GM12878 (cell line): ENCODE results near the gene POU5F2. TPM values are rescaled to one million over a fixed set of nuclear protein-coding genes. Genes with fewer than 3 reads are reported as not detected.

Source experiments
- ATAC-seq: fragments of 200-7000 bp; cut with Tn5 transposase; 3 replicates; pipeline ENCODE4 v1.9.1; 2020; ENCODE audit warnings: mild to moderate bottlenecking, moderate library complexity
- BruUV-seq: library from RNA; stranded (reverse); fragments of 400-500 nt; replicated peaks from 2 replicates; lab custom pipeline; 2021; lab: Mats Ljungman, UMichigan
- CTCF ChIA-PET: fragments of 300-600 bp; sonication (Branson Sonifier 250); formaldehyde crosslinking; extraction: SDS; loops from one replicate; lab custom pipeline; 2021; ENCODE audit warnings: inconsistent platforms; lab: Yijun Ruan, JAX
- POLR2A ChIA-PET: fragments of 350-600 bp; formaldehyde crosslinking; extraction: SDS; loops from one replicate; lab custom pipeline; 2021; ENCODE audit warnings: inconsistent platforms; lab: Charles Lee
- RAD21 ChIA-PET: fragments of 300-600 bp; sonication (Branson Sonifier 250); formaldehyde crosslinking; loops from one replicate; lab custom pipeline; 2023; ENCODE audit warnings: antibody characterized with exemption; ENCODE audit not compliant: unreplicated experiment; lab: Charles Lee
- SMC1A ChIA-PET: fragments of 300-600 bp; sonication (Branson Sonifier 250); formaldehyde crosslinking; loops from one replicate; lab custom pipeline; 2023; ENCODE audit not compliant: unreplicated experiment, uncharacterized antibody; lab: Charles Lee
- DNase-seq: peaks from one replicate; pipeline ENCODE4 v3.0.0-alpha.2; 2011; ENCODE audit warnings: low read depth, low spot score
- FAIRE-seq: peaks from 3 replicates; lab custom pipeline; 2011; peaks lifted over from hg19 to GRCh38; lab: Jason Lieb, UNC
- H2AFZ ChIP-seq: 2 replicates; pipeline ENCODE4 v1.6.0; 2011; ENCODE audit warnings: low read depth, low read length, control low read depth; ENCODE audit not compliant: control insufficient read depth
- H3K27ac ChIP-seq: 2 replicates; pipeline ENCODE4 v1.5.1; 2011; ENCODE audit warnings: control low read depth; ENCODE audit not compliant: control insufficient read depth, insufficient read depth
- H3K27me3 ChIP-seq, 2 experiments: replicated peaks in 1 of 2; 2 replicates each; pipeline versions ENCODE4 v1.6.0 to v1.6.1; 2011; ENCODE audit warnings: low read length in 1 of 2; ENCODE audit not compliant: control insufficient read depth in 2 of 2, insufficient read depth in 2 of 2
- H3K36me3 ChIP-seq, 2 experiments: 2 replicates each; pipeline ENCODE4 v1.5.1; 2011; ENCODE audit warnings: low read length in 1 of 2; ENCODE audit not compliant: control insufficient read depth in 2 of 2, insufficient read depth in 2 of 2
- H3K4me1 ChIP-seq: 2 replicates; pipeline ENCODE4 v1.6.1; 2011; ENCODE audit warnings: mild to moderate bottlenecking, low read length, moderate library complexity, mixed read lengths; ENCODE audit not compliant: control insufficient read depth, insufficient read depth
- H3K4me2 ChIP-seq: 2 replicates; pipeline ENCODE4 v1.6.0; 2011; ENCODE audit warnings: control low read depth; ENCODE audit not compliant: control insufficient read depth, insufficient read depth
- H3K4me3 ChIP-seq: fragments of 200-600 bp; sonication (generic); 2 replicates; pipeline ENCODE4 v1.5.1; 2016
- H3K79me2 ChIP-seq: 2 replicates; pipeline ENCODE4 v1.6.0; 2011; ENCODE audit warnings: low read length; ENCODE audit not compliant: control insufficient read depth, insufficient read depth
- H3K9ac ChIP-seq: 2 replicates; pipeline ENCODE4 v1.8.0; 2011; ENCODE audit warnings: low read length, control low read depth, mixed read lengths; ENCODE audit not compliant: control insufficient read depth, insufficient read depth
- H3K9me3 ChIP-seq: replicated peaks from 3 replicates; pipeline ENCODE4 v1.5.1; 2011; ENCODE audit warnings: mild to moderate bottlenecking, low read length; ENCODE audit not compliant: control insufficient read depth, insufficient read depth
- H4K20me1 ChIP-seq: 2 replicates; pipeline ENCODE4 v1.6.0; 2011; ENCODE audit not compliant: control insufficient read depth, insufficient read depth
- BHLHE40 ChIP-seq, 2 experiments: fragments of 450-650 bp in 1 of 2; IDR thresholded peaks; 2 replicates each; pipeline ENCODE4 v1.6.1; 2011 to 2017; ENCODE audit warnings: low read depth in 2 of 2, borderline replicate concordance in 1 of 2, improper control_type of control experiment in 1 of 2, low read length in 1 of 2, mild to moderate bottlenecking in 1 of 2
- BMI1 ChIP-seq: fragments of 450-650 bp; IDR thresholded peaks from 2 replicates; pipeline ENCODE4 v1.6.1; 2016; ENCODE audit warnings: mild to moderate bottlenecking, moderate library complexity, borderline replicate concordance
- CBX5 ChIP-seq: sonication (generic); IDR thresholded peaks from 2 replicates; pipeline ENCODE4 v1.6.1; 2016; ENCODE audit warnings: low read depth, moderate library complexity, mild to moderate bottlenecking, inconsistent platforms
- MEF2A ChIP-seq: IDR thresholded peaks from 2 replicates; pipeline ENCODE4 v1.6.1; 2011; ENCODE audit warnings: low read depth, mild to moderate bottlenecking, low read length, moderate library complexity; ENCODE audit not compliant: insufficient read depth
- MTA2 ChIP-seq: fragments of 450-650 bp; IDR thresholded peaks from 2 replicates; pipeline ENCODE4 v1.6.1; 2016; ENCODE audit warnings: low read depth, mild to moderate bottlenecking, moderate library complexity
- PAX5 ChIP-seq: IDR thresholded peaks from 2 replicates; pipeline ENCODE4 v1.6.1; 2011; ENCODE audit warnings: low read depth, low read length, borderline replicate concordance
- POLR2A ChIP-seq: IDR thresholded peaks from 2 replicates; pipeline ENCODE4 v1.6.1; 2011; ENCODE audit warnings: low read depth, mild to moderate bottlenecking, low read length
- ZBED1 ChIP-seq: IDR thresholded peaks from 2 replicates; pipeline ENCODE4 v1.6.1; 2016; ENCODE audit warnings: borderline replicate concordance
- WGBS: methylation state at CpG from one replicate; pipeline ENCODE4 v1.1.6; 2016; ENCODE audit warnings: low lambda C conversion rate; ENCODE audit not compliant: insufficient replicate concordance, insufficient coverage; ENCODE audit errors: missing lambda C conversion rate; 5-methylcytosine and 5-hydroxymethylcytosine counted together
- in situ Hi-C: fragments of 300-500 bp; cut with MboI; formaldehyde crosslinking; loops from 9 replicates; pipeline ENCODE4 v1.14.3; 2018; ENCODE audit warnings: mixed read lengths
- intact Hi-C: fragments of 100-400 bp; cut with micrococcal nuclease; formaldehyde crosslinking; loops from one replicate; pipeline ENCODE4 v1.14.2; 2022; ENCODE audit not compliant: unreplicated experiment
- polyA plus RNA-seq, 11 experiments: library from polyadenylated mRNA; depleted of rRNA in 4 of 11; unstranded in 6 of 11; stranded (reverse) in 5 of 11; fragments of >200 nt; fragmentation: Nextera tagmentation in 4 of 11; fragmentation: Illumina TruSeq in 1 of 11; extraction: Ambion mirVana in 4 of 11; extraction: Trizol in 1 of 11; gene quantifications; 1 replicate in 1 of 11; 2 replicates in 10 of 11; pipeline versions ENCODE4 v1.2.1 to v1.2.3, GENCODE V29; 2011 to 2016; ENCODE audit warnings: inconsistent platforms in 2 of 11, missing spikeins in 2 of 11, low read depth in 1 of 11
- total RNA-seq, 4 experiments: library from RNA; depleted of rRNA in 3 of 4; stranded (reverse); fragments of >200 nt in 3 of 4; fragmentation: Illumina TruSeq in 1 of 4; extraction: Trizol in 1 of 4; gene quantifications; 2 replicates each; pipeline versions ENCODE4 v1.2.1 to v1.2.3, GENCODE V29; 2013 to 2021
- TF ChIP-seq, protein P1 (sequence below): fragments of 450-650 bp; IDR thresholded peaks from 2 replicates; pipeline ENCODE4 v1.6.1; 2014; ENCODE audit warnings: mild to moderate bottlenecking
- TF ChIP-seq, protein P2 (sequence below): fragments of 450-650 bp; formaldehyde crosslinking; IDR thresholded peaks from 2 replicates; pipeline ENCODE4 v1.5.0; 2022; ENCODE audit warnings: mild to moderate bottlenecking, missing genetic modification characterization
- TF ChIP-seq, protein P3 (sequence below): fragments of 450-650 bp; IDR thresholded peaks from 2 replicates; pipeline ENCODE4 v1.6.1; 2016; ENCODE audit warnings: mild to moderate bottlenecking

POU5F2 gene
- total and polyA plus RNA-seq, 10 of the 15 experiments (the other 5 are each of a cell fraction or from before 2014, with no cell fraction given) = under 0.01 to 1.4 (median 0.28) TPM

DNA sequence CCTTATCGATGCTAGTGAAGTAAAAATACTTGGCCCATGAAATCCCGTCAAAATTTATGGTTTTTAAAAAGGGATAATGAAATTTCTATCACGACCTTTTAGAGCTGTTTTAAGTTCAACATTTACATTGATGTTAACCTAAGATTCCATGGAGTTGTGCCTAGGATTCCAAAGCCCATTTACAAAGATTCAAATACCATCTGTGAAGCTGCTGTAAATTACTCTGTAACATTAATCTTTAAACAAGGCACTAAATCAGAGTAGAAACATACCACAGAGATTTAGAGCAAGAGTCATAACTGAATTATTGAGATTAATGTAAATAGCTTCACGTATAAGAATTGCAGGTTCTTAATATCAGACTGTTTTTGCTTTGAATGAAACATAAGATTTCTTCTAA, 17.7 kb downstream of the POU5F2 start:
- Histone ChIP-seq H3K79me2 (no peaks in the 10 kb centered on the region), H3K27me3 (no peaks in the 10 kb centered on the region), H3K36me3 (no peaks in the 10 kb centered on the region), H4K20me1 (no peaks in the 10 kb centered on the region), H3K9ac (no peak overlapping the region), H2AFZ (no peak overlapping the region), H3K4me3 (no peak overlapping the region), H3K9me3 (no peaks in the 10 kb centered on the region), H3K4me2 (no peak overlapping the region), H3K4me1 (no peaks in the 10 kb centered on the region), H3K27ac (no peak overlapping the region)
- intact Hi-C loops (no loop called here), in situ Hi-C loops (no loop called here)
- ChIA-PET POLR2A (no interaction called here), CTCF (interaction anchor here (1.2 to 1.3 kb wide), 2 partner anchors 12 to 78 kb away, joined by 4 read pairs; no protein-coding TSS in a partner anchor), SMC1A (interaction anchor here (1.3 to 2.2 kb wide), 6 partner anchors 8 to 82 kb away, joined by 3 to 8 read pairs (median 6); partner anchors contain the start of gene POU5F2), RAD21 (interaction anchor here (0.8 to 1.6 kb wide), 2 partner anchors 11 to 12 kb away, joined by 3 to 4 read pairs; no protein-coding TSS in a partner anchor)
- FAIRE-seq (no peak), ATAC-seq (no peak), DNase-seq (no peak)
- TF ChIP-seq ZBED1 (no peak), BHLHE40 (IDR thresholded peaks at IDR 0.05; ENCODE audit: borderline replicate concordance in 1 of 2, low read depth in 2 of 2, low read length in 1 of 2) (no peak), BMI1 (no peak), MTA2 (no peak), POLR2A (no peak), CBX5 (no peak), MEF2A (no peak), PAX5 (no peak)
- TF ChIP-seq, protein P1, sequence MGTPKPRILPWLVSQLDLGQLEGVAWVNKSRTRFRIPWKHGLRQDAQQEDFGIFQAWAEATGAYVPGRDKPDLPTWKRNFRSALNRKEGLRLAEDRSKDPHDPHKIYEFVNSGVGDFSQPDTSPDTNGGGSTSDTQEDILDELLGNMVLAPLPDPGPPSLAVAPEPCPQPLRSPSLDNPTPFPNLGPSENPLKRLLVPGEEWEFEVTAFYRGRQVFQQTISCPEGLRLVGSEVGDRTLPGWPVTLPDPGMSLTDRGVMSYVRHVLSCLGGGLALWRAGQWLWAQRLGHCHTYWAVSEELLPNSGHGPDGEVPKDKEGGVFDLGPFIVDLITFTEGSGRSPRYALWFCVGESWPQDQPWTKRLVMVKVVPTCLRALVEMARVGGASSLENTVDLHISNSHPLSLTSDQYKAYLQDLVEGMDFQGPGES = no peak
- TF ChIP-seq, protein P2, sequence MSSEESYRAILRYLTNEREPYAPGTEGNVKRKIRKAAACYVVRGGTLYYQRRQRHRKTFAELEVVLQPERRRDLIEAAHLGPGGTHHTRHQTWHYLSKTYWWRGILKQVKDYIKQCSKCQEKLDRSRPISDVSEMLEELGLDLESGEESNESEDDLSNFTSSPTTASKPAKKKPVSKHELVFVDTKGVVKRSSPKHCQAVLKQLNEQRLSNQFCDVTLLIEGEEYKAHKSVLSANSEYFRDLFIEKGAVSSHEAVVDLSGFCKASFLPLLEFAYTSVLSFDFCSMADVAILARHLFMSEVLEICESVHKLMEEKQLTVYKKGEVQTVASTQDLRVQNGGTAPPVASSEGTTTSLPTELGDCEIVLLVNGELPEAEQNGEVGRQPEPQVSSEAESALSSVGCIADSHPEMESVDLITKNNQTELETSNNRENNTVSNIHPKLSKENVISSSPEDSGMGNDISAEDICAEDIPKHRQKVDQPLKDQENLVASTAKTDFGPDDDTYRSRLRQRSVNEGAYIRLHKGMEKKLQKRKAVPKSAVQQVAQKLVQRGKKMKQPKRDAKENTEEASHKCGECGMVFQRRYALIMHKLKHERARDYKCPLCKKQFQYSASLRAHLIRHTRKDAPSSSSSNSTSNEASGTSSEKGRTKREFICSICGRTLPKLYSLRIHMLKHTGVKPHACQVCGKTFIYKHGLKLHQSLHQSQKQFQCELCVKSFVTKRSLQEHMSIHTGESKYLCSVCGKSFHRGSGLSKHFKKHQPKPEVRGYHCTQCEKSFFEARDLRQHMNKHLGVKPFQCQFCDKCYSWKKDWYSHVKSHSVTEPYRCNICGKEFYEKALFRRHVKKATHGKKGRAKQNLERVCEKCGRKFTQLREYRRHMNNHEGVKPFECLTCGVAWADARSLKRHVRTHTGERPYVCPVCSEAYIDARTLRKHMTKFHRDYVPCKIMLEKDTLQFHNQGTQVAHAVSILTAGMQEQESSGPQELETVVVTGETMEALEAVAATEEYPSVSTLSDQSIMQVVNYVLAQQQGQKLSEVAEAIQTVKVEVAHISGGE (CRISPR knock-in tag) = no peak
- TF ChIP-seq, protein P3, sequence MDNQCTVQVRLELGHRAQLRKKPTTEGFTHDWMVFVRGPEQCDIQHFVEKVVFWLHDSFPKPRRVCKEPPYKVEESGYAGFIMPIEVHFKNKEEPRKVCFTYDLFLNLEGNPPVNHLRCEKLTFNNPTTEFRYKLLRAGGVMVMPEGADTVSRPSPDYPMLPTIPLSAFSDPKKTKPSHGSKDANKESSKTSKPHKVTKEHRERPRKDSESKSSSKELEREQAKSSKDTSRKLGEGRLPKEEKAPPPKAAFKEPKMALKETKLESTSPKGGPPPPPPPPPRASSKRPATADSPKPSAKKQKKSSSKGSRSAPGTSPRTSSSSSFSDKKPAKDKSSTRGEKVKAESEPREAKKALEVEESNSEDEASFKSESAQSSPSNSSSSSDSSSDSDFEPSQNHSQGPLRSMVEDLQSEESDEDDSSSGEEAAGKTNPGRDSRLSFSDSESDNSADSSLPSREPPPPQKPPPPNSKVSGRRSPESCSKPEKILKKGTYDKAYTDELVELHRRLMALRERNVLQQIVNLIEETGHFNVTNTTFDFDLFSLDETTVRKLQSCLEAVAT = no peak
- BruUV-seq = no TSS peak
- 84% methylated on average over 4 of the region's 4 CpGs for WGBS
